HT-29 (cell line): ENCODE data around the gene TAF11. TPM values are rescaled to one million over a fixed set of nuclear protein-coding genes. Genes with fewer than 3 reads are reported as not detected.
"Not testable (repeated sequence)": the region's sequence is repeated elsewhere in the genome, so short reads cannot be mapped to it uniquely, and the experiment has no call there.

Experiments used
- DNase-seq: peaks from one replicate; pipeline ENCODE4 v3.0.0-alpha.2; 2015; ENCODE audit warnings: low spot score
- total RNA-seq: library from RNA; depleted of rRNA; stranded (reverse); fragments of >200 nt; shearing (Covaris generic); gene quantifications from 2 replicates; pipeline ENCODE4 v1.2.3, GENCODE V29; 2014; rRNA removed

TAF11 gene
- total RNA-seq, result 17.6 and 22.2 TPM in 2 replicates

- DNase-seq, result peak; percentile 94
Measured at GRCh38 chr6:34887753-34888513, at the start of gene TAF11. Gene TAF11 (minus strand): TSS chr6:34888042. CDS start chr6:34887957, 85 bp downstream.

GRCh38 chr6:34934516-34934915 is 46.7 kb upstream of the TAF11 start:
- DNase-seq, result no peak

DNA sequence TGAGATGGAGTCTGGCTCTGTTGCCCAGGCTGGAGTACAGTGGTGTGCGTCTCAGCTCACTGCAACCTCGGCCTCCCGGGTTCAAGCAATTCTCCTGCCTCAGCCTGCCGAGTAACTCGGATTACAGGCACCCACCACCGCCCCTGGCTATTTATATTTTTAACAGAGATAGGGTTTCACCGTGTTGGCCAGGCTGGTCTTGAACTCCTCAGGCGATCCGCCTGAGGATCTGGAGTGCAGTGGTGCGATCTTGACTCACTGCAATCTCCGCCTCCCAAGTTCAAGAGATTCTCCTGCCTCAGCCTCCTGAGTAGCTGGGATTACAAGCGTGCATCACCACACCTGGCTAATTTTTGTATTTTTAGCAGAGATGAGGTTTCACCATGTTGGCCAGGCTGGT is 44.4 kb upstream of the TAF11 start:
- not testable (repeated sequence) for DNase-seq

DNA sequence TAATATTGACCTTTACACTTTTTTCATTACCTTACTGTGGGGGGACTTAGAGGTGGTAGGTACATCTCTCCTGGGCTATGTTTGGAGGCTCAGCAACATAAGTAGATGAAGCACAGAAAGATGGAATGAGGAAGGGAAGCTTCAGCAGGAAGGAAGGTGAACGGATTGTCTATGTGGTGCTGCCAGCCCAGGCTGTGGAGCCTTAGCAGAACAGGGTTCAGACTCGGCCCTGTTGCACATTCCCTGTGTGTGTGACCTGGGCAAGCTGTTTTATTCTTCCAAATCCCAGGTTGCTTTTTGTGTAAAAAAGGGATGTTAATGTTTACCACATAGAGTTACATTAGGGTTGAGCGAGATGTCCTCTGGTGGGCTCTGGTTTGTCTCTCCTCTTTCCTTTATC is 42.4 kb upstream of the TAF11 start:
- no peak for DNase-seq

DNA sequence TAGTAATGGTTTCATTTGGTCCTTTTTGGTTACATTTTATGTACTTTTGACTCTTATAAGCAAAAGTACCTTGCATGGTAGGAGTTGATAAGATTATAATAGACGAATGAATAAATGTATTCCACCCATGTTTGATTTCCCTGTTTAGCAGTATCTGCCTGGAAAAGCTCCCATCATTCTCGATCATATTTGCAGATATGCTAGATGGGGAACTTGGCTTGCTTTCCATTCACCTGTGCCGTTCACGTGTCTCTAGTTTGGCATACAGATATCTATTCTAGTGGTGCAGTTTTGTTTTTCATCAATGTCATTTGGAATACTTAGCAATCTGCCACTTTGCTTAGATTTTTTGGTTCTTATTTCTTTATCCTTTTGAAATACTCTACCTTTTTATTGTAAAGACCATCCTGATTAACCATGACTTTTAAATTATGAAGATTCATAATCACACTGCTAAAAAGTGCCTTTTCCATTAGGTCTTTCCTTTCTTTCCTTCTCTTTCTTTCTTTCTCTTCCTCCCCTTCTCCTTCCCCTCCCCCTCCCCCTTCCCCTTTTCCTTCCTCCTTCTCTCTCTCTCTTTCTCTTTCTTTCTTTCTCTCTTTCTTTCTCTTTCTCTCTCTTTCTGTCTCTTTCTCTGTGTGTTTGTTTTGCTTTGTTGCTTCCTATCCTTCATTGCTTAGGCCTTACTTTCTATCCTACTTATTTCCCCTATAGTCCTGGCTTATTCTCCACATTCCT is 41.6 kb upstream of the TAF11 start:
- no peak for DNase-seq

- no peak for DNase-seq
Measured at GRCh38 chr6:34928695-34929094, 40.9 kb upstream of the TAF11 start.

- DNase-seq, result no peak
Measured at GRCh38 chr6:34928220-34928619, 40.4 kb upstream of the TAF11 start.

DNA sequence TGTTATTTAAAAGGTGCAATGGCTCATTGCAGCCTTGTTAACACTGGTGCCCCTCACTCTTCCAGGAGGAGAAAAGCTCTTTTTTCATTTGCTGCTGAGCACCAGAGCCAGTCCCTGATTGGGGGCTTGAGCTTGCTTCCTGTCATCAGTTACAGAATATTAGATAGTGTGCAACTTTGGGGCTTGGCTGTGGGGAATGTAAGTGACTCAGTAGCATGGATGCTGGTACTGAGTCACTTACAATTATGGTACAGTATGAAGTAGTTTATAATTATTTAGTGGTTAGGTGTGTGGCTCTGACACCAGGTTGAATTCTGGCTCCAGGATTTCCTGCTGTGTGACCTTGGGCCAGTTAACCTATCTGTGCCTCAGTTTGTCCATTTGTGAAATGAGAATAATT is 38.8 kb upstream of the TAF11 start:
- no peak for DNase-seq

- no peak for DNase-seq
Measured at GRCh38 chr6:34924831-34925625, 37.2 kb upstream of the TAF11 start.

GRCh38 chr6:34922177-34922663 is 34.4 kb upstream of the TAF11 start:
- DNase-seq, result no peak

- DNase-seq, result no peak
Measured at GRCh38 chr6:34920097-34920496, 32.3 kb upstream of the TAF11 start.

GRCh38 chr6:34919651-34920050 is 31.8 kb upstream of the TAF11 start:
- DNase-seq, result no peak

DNA sequence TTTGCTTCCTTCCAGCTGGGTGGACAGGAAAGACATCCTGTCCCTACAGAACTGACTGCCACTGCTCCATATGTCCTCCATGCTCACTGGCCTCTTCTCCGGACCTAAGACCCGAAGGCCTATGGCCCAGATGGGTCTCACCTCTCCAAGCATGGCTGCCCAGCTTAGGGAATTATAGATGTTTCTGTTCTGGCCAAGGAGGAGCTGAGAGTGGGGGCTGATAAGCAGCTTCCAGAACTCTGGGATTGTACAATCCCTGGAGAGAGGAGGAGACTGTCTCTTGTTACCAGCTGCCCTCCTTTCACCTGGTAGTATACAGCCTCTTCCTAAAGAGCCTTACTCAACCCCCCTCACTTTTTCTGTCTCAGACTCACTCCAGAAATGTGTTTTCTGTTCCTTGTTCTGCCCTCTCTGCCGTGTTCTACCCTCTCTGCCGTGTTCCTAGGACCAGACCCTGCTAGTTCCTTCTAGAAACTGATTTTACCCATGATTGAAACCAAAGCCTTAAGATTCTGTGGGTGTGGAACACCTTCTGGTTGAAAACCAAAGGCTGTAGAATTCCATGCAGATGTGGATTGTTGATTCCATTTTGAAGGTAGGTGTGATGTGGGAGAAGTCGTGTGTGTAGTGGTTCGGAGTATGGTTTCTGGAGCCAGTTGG is 29.9 kb upstream of the TAF11 start:
- DNase-seq, result no peak

DNA sequence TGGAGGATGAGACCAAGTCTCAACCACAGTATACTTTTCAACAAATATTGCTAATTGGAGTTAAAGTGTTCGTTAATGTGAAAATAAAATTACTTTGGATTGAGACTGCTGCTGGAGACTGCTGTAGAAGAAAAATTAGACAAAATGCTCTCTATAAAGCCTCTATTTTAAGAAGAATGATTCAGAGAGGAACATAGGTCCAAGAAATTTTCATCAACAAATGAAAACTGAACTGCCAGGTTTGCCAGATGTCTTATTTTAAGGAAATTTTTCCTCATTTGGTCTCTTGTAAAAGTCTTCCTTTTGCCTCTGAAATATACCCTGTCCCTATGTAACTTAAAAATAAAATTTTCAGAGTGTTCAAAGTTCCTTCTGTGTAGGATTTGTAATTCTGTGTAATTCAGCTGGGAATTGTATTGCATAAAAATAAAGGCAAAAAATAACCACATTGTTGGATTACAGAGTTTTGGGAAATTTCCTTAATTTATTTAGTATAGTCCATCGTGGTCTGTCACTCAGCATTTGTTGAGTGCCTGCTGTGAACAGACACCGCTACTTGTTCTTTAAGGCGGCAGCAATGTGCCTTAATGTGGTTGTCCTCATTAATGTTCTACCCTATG is 28.6 kb upstream of the TAF11 start:
- no peak for DNase-seq

DNA sequence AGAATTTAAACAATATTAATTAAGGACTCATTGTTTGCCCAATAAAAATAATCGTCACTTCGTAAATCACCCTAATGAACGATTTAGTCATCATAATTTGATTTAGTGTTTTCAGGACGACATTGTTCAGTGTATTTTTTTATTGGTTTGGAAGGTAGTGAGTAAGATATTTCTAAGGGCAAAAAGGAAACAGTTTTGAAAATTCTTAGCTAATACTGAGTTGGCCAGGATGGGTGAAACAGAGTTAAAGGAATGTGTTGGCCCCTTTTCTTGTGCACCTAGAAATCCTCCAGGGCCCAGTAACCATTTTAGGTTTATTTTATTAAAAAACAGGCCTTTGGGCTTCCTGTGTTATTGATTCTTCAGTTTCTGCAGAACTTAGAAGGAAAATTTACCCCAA is 26.5 kb upstream of the TAF11 start:
- DNase-seq, result no peak

GRCh38 chr6:34912715-34913464 is 25.0 kb upstream of the TAF11 start:
- DNase-seq, result no peak

DNA sequence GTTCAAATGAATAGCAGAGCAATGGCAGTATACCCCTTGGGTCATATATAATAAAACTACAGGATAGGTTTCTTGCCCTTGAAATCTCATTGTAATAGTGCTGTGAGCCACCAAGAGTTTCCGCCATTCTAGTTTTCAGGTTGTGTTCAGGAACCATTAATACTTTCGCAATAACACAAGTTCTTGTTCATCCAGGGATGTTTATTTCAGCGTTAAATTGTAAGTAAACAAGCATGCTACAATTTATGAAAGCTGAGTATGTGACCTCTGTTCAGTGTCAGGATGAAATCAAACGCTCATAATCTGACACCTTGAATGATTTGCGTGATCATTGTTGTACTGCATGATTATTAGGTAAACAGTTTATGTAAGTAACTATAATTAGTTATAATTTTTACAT is 24.0 kb upstream of the TAF11 start:
- no peak for DNase-seq

DNA sequence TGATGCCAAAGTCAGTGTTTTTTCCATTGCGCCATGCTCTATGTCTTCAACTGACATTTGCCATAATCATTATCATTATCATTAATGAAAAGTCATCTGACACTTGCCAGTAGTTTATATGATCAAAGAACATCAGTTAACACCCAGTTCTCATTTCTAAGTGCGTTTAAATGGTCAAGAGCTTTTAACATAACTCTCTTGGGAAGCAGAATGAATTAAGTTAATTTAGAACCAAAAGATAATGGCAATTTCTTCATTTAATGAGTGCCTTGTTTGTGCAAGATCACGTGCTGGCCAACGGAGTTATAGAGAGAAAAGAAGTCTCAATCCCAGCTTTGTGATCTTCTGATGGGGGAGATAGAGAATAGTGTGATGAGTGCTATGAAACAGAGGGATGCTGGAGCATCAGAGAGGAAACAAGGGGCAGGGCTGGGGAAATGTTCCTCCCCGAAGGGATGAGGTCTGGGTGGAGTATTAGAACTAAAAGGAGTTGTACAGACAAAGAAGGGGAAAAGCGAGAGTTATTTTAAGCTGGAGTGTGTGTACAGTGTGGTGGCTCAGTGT is 21.6 kb upstream of the TAF11 start:
- DNase-seq, result no peak

GRCh38 chr6:34908194-34908593 is 20.4 kb upstream of the TAF11 start:
- DNase-seq, result no peak

GRCh38 chr6:34906826-34907225 is 19.0 kb upstream of the TAF11 start:
- DNase-seq, result no peak
